Endothelial cell of umbilical vein (primary cell): Measurements from ENCODE around the gene DEFB126. TPM values are rescaled to one million over a fixed set of nuclear protein-coding genes. Genes with fewer than 3 reads are reported as not detected.

Source experiments
- BruUV-seq: library from RNA; stranded (reverse); fragments of 400-500 nt; replicated peaks from 2 replicates; lab custom pipeline; 2021; lab: Mats Ljungman, UMichigan
- CTCF ChIA-PET: fragments of 300-600, 350-600 bp; sonication (Branson Sonifier 250); formaldehyde crosslinking; loops from one replicate; lab custom pipeline; 2021; ENCODE audit warnings: antibody characterized with exemption, inconsistent platforms; lab: Charles Lee
- POLR2A ChIA-PET: fragments of 300-600, 350-600 bp; sonication (Branson Sonifier 250); formaldehyde crosslinking; loops from one replicate; lab custom pipeline; 2021; ENCODE audit warnings: antibody characterized with exemption, inconsistent platforms; lab: Charles Lee
- DNase-seq: peaks from one replicate; pipeline ENCODE4 v3.0.0-alpha.2; 2011; ENCODE audit warnings: low read depth, low spot score
- FAIRE-seq: peaks from 2 replicates; lab custom pipeline; 2011; peaks lifted over from hg19 to GRCh38; lab: Jason Lieb, UNC
- H2AFZ ChIP-seq: 2 replicates; pipeline ENCODE4 v1.6.0; 2012; ENCODE audit warnings: low read depth, low read length, control low read depth, inconsistent platforms
- H3K27ac ChIP-seq: 2 replicates; pipeline ENCODE4 v1.5.1; 2011; ENCODE audit warnings: low read depth, mild to moderate bottlenecking, control low read depth, low read length, moderate library complexity; ENCODE audit not compliant: insufficient read depth
- H3K27me3 ChIP-seq, 2 experiments: 2 replicates each; pipeline versions ENCODE4 v1.6.0 to v1.6.1; 2011; ENCODE audit warnings: low read length in 2 of 2, mixed read lengths in 1 of 2; ENCODE audit not compliant: control insufficient read depth in 2 of 2, insufficient read depth in 2 of 2
- H3K36me3 ChIP-seq, 2 experiments: 2 replicates in 1 of 2; 3 replicates in 1 of 2; pipeline ENCODE4 v1.5.1; 2011; ENCODE audit warnings: low read length in 2 of 2, mild to moderate bottlenecking in 1 of 2, moderate library complexity in 1 of 2; ENCODE audit not compliant: control insufficient read depth in 2 of 2, insufficient read depth in 2 of 2; ENCODE audit errors: extremely low read depth in 1 of 2
- H3K4me1 ChIP-seq: 3 replicates; pipeline ENCODE4 v1.5.1; 2011; ENCODE audit warnings: mild to moderate bottlenecking, low read length; ENCODE audit not compliant: control insufficient read depth, insufficient read depth; ENCODE audit errors: extremely low read depth
- H3K4me2 ChIP-seq: 2 replicates; pipeline ENCODE4 v1.6.1; 2011; ENCODE audit warnings: low read length, control low read depth, mixed read lengths; ENCODE audit not compliant: insufficient read depth
- H3K4me3 ChIP-seq, 3 experiments: fragments of 200-600 bp in 1 of 3; sonication (generic), shearing (Covaris generic) in 1 of 3; replicated peaks in 1 of 3; 2 replicates each; pipeline ENCODE4 v1.5.1; 2011 to 2016; ENCODE audit warnings: control low read depth in 3 of 3, low read length in 3 of 3, mild to moderate bottlenecking in 2 of 3, inconsistent platforms in 1 of 3, low read depth in 1 of 3, moderate library complexity in 1 of 3; ENCODE audit not compliant: insufficient read depth in 1 of 3
- H3K79me2 ChIP-seq: 2 replicates; pipeline ENCODE4 v1.6.0; 2012; ENCODE audit warnings: low read length, inconsistent platforms; ENCODE audit not compliant: control insufficient read depth, insufficient read depth
- H3K9ac ChIP-seq: replicated peaks from 2 replicates; pipeline ENCODE3; 2011; ENCODE audit warnings: low read length, control low read depth; ENCODE audit not compliant: insufficient read depth; ENCODE audit errors: extremely low read depth
- H3K9me1 ChIP-seq: replicated peaks from 3 replicates; pipeline ENCODE4 v1.6.0; 2011; ENCODE audit warnings: mild to moderate bottlenecking, low read length; ENCODE audit not compliant: control insufficient read depth, insufficient read depth; ENCODE audit errors: extremely low read depth
- H3K9me3 ChIP-seq: replicated peaks from 2 replicates; pipeline ENCODE4 v1.5.1; 2012; ENCODE audit warnings: low read length, inconsistent platforms; ENCODE audit not compliant: control insufficient read depth, insufficient read depth
- H4K20me1 ChIP-seq: replicated peaks from 2 replicates; pipeline ENCODE3; 2011; ENCODE audit warnings: mild to moderate bottlenecking, low read length; ENCODE audit not compliant: control insufficient read depth, insufficient read depth; ENCODE audit errors: extremely low read depth
- CTCF ChIP-seq, 2 donors: IDR thresholded peaks; 1 replicate in 1 of 2; 2 replicates in 1 of 2; pipeline ENCODE4 v1.5.1; 2011; ENCODE audit warnings: low read length in 2 of 2, mild to moderate bottlenecking in 2 of 2, moderate library complexity in 2 of 2, control low read depth in 1 of 2, inconsistent platforms in 1 of 2, low read depth in 1 of 2; ENCODE audit not compliant: insufficient read depth in 1 of 2; ENCODE audit errors: extremely low read depth in 1 of 2
- EZH2 ChIP-seq: IDR thresholded peaks from 2 replicates; pipeline ENCODE4 v1.6.1; 2012; ENCODE audit warnings: borderline replicate concordance, low read depth, mild to moderate bottlenecking, moderate library complexity, low read length, inconsistent platforms; ENCODE audit not compliant: severe bottlenecking
- FOS ChIP-seq: IDR thresholded peaks from 2 replicates; pipeline ENCODE4 v1.6.1; 2011; ENCODE audit warnings: mild to moderate bottlenecking, low read length, moderate library complexity, borderline replicate concordance; ENCODE audit not compliant: insufficient read depth
- GATA2 ChIP-seq: IDR thresholded peaks from 2 replicates; pipeline ENCODE4 v1.7.0; 2011; ENCODE audit warnings: low read depth, mild to moderate bottlenecking, moderate library complexity, mixed read lengths, low read length; ENCODE audit not compliant: insufficient read length, insufficient read depth
- MAX ChIP-seq: IDR thresholded peaks from 2 replicates; pipeline ENCODE4 v1.6.1; 2011; ENCODE audit not compliant: insufficient read depth, insufficient read length
- POLR2AphosphoS5 ChIP-seq: IDR thresholded peaks from 2 replicates; pipeline ENCODE4 v1.6.1; 2012; ENCODE audit warnings: low read depth, mild to moderate bottlenecking, control low read depth, low read length, moderate library complexity; ENCODE audit not compliant: insufficient read depth
- dilution Hi-C: fragments of 300-500 bp; cut with MboI; formaldehyde crosslinking; loops from one replicate; pipeline ENCODE4 v1.15.0; 2019; ENCODE audit warnings: low sequenced_read_pairs; ENCODE audit not compliant: extremely low pct_ligation_motif_present
- intact Hi-C: fragments of 100-400 bp; cut with micrococcal nuclease; formaldehyde crosslinking; loops from one replicate; pipeline ENCODE4 v1.10.0; 2022
- polyA plus RNA-seq, 4 experiments: library from polyadenylated mRNA; depleted of rRNA in 3 of 4; stranded (reverse) in 3 of 4; unstranded in 1 of 4; fragments of >200 nt; gene quantifications; 2 replicates each; pipeline versions ENCODE4 v1.2.1 to v1.2.3, GENCODE V29; 2011 to 2012; ENCODE audit warnings: missing spikeins in 1 of 4
- total RNA-seq: library from RNA; stranded (reverse); gene quantifications from 2 replicates; pipeline ENCODE4 v1.2.3, GENCODE V29; 2021

DEFB126 gene
- total and polyA plus RNA-seq, 2 donors (not counting 3 experiments of a cell fraction or from before 2014, with no cell fraction given), result not detected

- H3K9me1 ChIP-seq, result peaks cover 3% of the 10 kb centered on the region
- ChIA-PET POLR2A (no interaction called here), CTCF (no interaction called here)
- intact Hi-C loops (no loop called here), dilution Hi-C loops (no loop called here)
- no peaks in the 10 kb centered on the region for H3K9me3 ChIP-seq
- no peaks in the 10 kb centered on the region for H3K36me3 ChIP-seq
- no peaks in the 10 kb centered on the region for H3K4me1 ChIP-seq
- no TSS peak for BruUV-seq
- H4K20me1 ChIP-seq, result no peaks in the 10 kb centered on the region
- no peak overlapping the region for H3K4me3 ChIP-seq
- no peak for FAIRE-seq
- TF ChIP-seq EZH2 (no peak), MAX (no peak), CTCF (IDR thresholded peaks at IDR 0.05; ENCODE audit: extremely low read depth in 1 of 2, insufficient read depth in 1 of 2, low read depth in 1 of 2, low read length in 2 of 2) (no peak), GATA2 (no peak), FOS (no peak), POLR2AphosphoS5 (no peak)
- no peaks in the 10 kb centered on the region for H3K79me2 ChIP-seq
- peaks cover 5 to 20% of the 10 kb centered on the region in 2 experiments for H3K27me3 ChIP-seq
- no peak overlapping the region for H3K9ac ChIP-seq
- no peak overlapping the region for H2AFZ ChIP-seq
- H3K4me2 ChIP-seq, result no peak overlapping the region
- no peak for DNase-seq
- no peak overlapping the region for H3K27ac ChIP-seq
Observed at GRCh38 chr20:184288-184687, 41.9 kb downstream of the DEFB126 start.
